Stimulated activated CD8-positive, alpha-beta memory T cell treated with anti-CD3 and anti-CD28 coated beads, Interleukin-12 subunit alpha, Interleukin-12 subunit beta, amount 100 ng/mL, for 24 hours (primary cell): ENCODE results near the gene LHB.

Experiments
- DNase-seq: peaks from one replicate; pipeline ENCODE4 v3.0.0-alpha.2; 2020; ENCODE audit errors: extremely low read depth

LHB gene

GRCh38 chr19:48975947-48976847 is 40.7 kb downstream of the LHB start:
- no peak for DNase-seq

- DNase-seq, result peak; percentile 50
Measured at GRCh38 chr19:48970923-48971395, 45.9 kb downstream of the LHB start.

DNA sequence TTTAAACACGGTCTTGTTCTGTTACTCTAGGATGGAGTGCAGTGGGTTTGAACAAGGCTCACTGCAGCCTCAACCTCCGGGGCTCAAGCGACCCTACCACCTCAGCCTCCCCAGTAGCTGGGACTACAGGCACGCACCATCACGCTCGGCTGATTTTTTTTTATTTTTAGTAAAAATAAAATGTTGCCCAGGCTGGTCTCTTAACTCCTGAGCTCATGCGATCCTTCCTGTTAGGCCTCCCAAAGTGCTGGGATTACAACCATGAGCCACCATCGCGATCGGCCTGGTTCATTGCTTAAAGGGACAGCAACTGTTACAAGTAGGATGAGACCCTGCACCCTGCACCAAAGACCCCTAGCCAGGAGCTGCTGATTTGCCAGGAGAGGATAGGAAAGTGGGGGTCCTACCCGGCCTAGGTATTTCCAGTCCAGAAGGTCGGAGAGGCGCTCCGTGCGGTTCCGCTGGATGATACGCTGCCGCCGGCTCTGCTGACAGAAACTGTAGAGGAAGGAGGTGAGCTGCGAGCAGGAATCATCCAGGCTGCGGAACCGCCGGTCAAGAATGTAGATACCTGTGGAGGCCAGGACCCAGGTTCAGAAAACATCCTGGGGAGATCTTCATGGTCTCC is 46.6 kb downstream of the LHB start:
- no peak for DNase-seq

DNA sequence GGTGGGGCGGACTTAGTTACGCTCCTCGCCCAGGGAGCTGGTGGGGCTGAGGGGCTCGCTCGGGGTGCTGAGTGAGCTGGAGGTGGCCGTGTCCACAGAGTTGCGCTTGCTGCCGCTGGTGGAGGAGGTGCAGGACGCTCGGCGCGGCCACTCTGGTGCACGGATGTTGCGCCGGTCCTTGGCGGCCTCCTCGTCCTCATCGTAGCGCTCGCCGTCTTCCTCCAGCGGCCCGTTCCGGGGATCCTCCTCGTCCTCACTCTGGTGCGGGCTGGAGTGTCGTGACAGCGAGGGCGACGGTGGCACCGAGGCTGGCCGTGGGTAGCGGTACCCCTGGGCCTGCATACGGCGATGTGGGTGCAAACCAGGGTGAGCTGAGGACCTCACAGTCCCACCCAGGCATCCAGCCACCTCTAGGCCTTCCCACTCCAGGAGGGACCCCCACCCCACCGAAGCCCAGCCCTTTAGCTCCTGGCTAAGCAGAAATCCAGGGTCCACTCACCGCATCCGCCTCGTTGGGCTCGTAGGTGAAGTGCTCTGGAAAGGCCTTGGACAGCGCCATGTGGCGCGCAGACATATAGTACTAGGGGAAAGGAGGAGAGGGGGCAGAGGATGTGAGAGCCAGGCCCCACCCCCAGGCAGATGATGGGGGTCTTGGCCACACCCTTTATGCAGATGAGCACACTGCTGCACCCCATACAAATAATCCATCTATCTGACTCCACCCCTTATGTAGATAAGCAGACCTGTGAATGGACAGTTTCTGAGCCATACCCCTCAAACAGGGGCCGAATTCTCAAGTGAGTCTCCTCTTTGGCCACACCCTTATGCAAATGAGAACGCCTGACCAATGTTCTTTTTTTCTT is 47.4 kb downstream of the LHB start:
- DNase-seq, result no peak

GRCh38 chr19:48968813-48969218 is 48.1 kb downstream of the LHB start:
- no peak for DNase-seq

DNA sequence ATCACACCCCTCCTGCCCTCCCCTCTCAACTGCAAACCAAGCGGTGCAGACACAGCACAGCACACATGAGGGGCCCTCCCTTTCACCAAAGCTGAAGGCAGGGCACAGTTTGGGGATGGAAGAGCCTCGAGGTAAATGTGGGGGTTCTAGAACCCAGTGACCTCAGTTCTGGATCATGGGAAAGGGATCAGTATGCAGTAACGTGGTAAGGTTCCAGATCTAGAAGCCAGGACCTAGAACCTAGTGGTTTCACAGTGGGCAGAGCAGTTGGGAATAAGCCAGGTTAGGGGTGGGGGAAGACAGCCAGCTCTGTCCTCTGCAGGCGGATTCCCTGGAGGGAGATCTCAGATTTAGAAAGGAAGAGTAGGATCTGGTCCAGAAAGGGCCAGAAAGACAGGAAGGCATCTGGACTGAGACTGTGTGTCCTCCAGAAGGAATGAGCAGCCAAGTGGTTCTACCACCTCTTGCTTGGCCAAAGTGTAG is 48.7 kb downstream of the LHB start:
- DNase-seq, result no peak

- no peak for DNase-seq
Measured at GRCh38 chr19:48967346-48968178, 49.3 kb downstream of the LHB start.

DNA sequence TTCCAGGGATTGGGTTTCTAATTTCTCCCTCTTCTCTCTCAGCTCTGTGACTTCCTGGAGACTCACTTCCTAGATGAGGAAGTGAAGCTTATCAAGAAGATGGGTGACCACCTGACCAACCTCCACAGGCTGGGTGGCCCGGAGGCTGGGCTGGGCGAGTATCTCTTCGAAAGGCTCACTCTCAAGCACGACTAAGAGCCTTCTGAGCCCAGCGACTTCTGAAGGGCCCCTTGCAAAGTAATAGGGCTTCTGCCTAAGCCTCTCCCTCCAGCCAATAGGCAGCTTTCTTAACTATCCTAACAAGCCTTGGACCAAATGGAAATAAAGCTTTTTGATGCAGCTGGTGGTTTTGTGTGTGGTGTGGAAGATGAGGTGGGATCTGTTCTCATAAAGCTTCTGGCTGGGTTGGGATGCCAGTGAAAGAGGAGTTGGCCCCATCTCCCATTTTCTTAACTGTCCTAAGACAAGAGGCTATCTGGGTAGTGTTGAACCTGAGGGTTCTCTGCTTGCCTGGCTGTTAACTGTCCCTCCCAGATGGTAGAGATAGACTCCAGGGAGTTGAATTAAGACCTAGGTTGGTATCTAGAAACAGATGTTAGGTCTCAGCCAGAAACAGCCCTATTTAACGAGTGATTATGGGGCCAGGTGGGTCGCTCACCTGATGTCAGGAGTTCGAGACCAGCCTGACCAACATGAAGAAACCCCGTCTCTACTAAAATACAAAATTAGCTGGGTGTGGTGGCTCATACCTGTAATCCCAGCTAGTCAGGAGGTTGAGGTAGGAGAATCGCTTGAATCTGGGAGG is 50.1 kb downstream of the LHB start:
- DNase-seq, result no peak
